K562 (cell line): Measurements from ENCODE around the gene MEIS2. TPM values are rescaled to one million over a fixed set of nuclear protein-coding genes. Genes with fewer than 3 reads are reported as not detected.

Experiments
- ATAC-seq: fragments of 200-7000 bp; cut with Tn5 transposase; 3 replicates; pipeline ENCODE4 v1.9.1; 2020; ENCODE audit warnings: moderate library complexity
- BruUV-seq: library from RNA; stranded (reverse); fragments of 400-500 nt; replicated peaks from 2 replicates; lab custom pipeline; 2021; lab: Mats Ljungman, UMichigan
- CTCF ChIA-PET: fragments of 300-600 bp; formaldehyde crosslinking; extraction: SDS; loops from one replicate; lab custom pipeline; 2021; ENCODE audit warnings: low intra/inter-chr PET ratio; lab: Yijun Ruan, JAX
- POLR2A ChIA-PET: fragments of 300-600, 350-650 bp; sonication (Branson Sonifier 250); formaldehyde crosslinking; extraction: SDS; loops from one replicate; lab custom pipeline; 2021; ENCODE audit warnings: antibody characterized with exemption, inconsistent platforms; lab: Yijun Ruan, JAX
- DNase-seq, 4 experiments: peaks; one replicate each; pipeline versions ENCODE4 v3.0.0 to v3.0.0-alpha.2; 2011 to 2018; ENCODE audit warnings: low spot score in 3 of 4, mixed read lengths in 3 of 4; ENCODE audit errors: extremely low read depth in 1 of 4
- FAIRE-seq: peaks from 2 replicates; lab custom pipeline; 2011; peaks lifted over from hg19 to GRCh38; lab: Jason Lieb, UNC
- H2AFZ ChIP-seq: 2 replicates; pipeline ENCODE4 v1.6.0; 2011; ENCODE audit warnings: low read depth, low read length, control low read depth, inconsistent platforms
- H3K27ac ChIP-seq: fragments of 200-600 bp; 3 replicates; pipeline ENCODE4 v1.8.0; 2011; ENCODE audit warnings: low read depth, mild to moderate bottlenecking, control low read depth, inconsistent platforms, low read length, moderate library complexity, mixed read lengths; ENCODE audit errors: extremely low read depth
- H3K27me3 ChIP-seq, 2 experiments: fragments of 300-600 bp in 1 of 2; 2 replicates in 1 of 2; 3 replicates in 1 of 2; pipeline versions ENCODE4 v1.6.0 to v1.8.0; 2011; ENCODE audit warnings: inconsistent platforms in 2 of 2, low read length in 2 of 2, mild to moderate bottlenecking in 1 of 2, mixed read lengths in 1 of 2, moderate library complexity in 1 of 2; ENCODE audit not compliant: control insufficient read depth in 2 of 2, insufficient read depth in 2 of 2
- H3K36me3 ChIP-seq: fragments of 300-600 bp; 3 replicates; pipeline ENCODE4 v1.8.0; 2011; ENCODE audit warnings: mild to moderate bottlenecking, low read length, inconsistent platforms; ENCODE audit not compliant: control insufficient read depth, insufficient read depth
- H3K4me1 ChIP-seq, 2 experiments: fragments of 200-600 bp in 1 of 2; replicated peaks in 1 of 2; 2 replicates in 1 of 2; 3 replicates in 1 of 2; pipeline versions ENCODE4 v1.5.1 to v1.8.0; 2011; ENCODE audit warnings: inconsistent platforms in 2 of 2, low read length in 2 of 2, mild to moderate bottlenecking in 1 of 2, mixed read lengths in 1 of 2, moderate library complexity in 1 of 2; ENCODE audit not compliant: control insufficient read depth in 2 of 2, insufficient read depth in 2 of 2
- H3K4me2 ChIP-seq: 2 replicates; pipeline ENCODE4 v1.6.1; 2011; ENCODE audit warnings: low read length, control low read depth, inconsistent platforms, mixed read lengths; ENCODE audit not compliant: insufficient read depth
- H3K4me3 ChIP-seq: fragments of 200-600 bp; sonication (generic), shearing (Covaris generic); 2 replicates; pipeline ENCODE4 v1.5.1; 2016; ENCODE audit warnings: control low read depth, inconsistent platforms
- H3K79me2 ChIP-seq: fragments of 200-600 bp; 3 replicates; pipeline ENCODE4 v1.8.0; 2011; ENCODE audit warnings: low read length, inconsistent platforms; ENCODE audit not compliant: control insufficient read depth, insufficient read depth
- H3K9ac ChIP-seq, 2 experiments: 2 replicates each; pipeline versions ENCODE4 v1.6.0 to v1.6.1; 2011; ENCODE audit warnings: low read depth in 2 of 2, low read length in 2 of 2, control low read depth in 1 of 2, inconsistent platforms in 1 of 2, mild to moderate bottlenecking in 1 of 2, mixed read lengths in 1 of 2; ENCODE audit not compliant: insufficient read depth in 1 of 2
- H3K9me1 ChIP-seq: one replicate; pipeline ENCODE4 v1.6.0; 2011; ENCODE audit warnings: inconsistent platforms, mild to moderate bottlenecking, low read length, moderate library complexity; ENCODE audit not compliant: control insufficient read depth, insufficient read depth
- H3K9me3 ChIP-seq: replicated peaks from 2 replicates; pipeline ENCODE4 v1.5.1; 2011; ENCODE audit warnings: low read depth, low read length, inconsistent platforms; ENCODE audit not compliant: control insufficient read depth, insufficient read depth
- H4K20me1 ChIP-seq: replicated peaks from 2 replicates; pipeline ENCODE4 v1.6.1; 2011; ENCODE audit warnings: low read length, inconsistent platforms, mixed read lengths; ENCODE audit not compliant: control insufficient read depth, insufficient read depth
- C11orf30 ChIP-seq: fragments of 450-650 bp; IDR thresholded peaks from 2 replicates; pipeline ENCODE4 v1.6.1; 2016; ENCODE audit warnings: low read depth, mild to moderate bottlenecking
- CREB1 ChIP-seq, 2 experiments: sonication (generic) in 1 of 2; formaldehyde crosslinking in 1 of 2; IDR thresholded peaks; 2 replicates each; pipeline versions ENCODE4 v1.6.1 to v1.8.0; 2012 to 2022; ENCODE audit warnings: inconsistent platforms in 1 of 2, mild to moderate bottlenecking in 1 of 2, missing genetic modification reagents in 1 of 2, moderate library complexity in 1 of 2
- HLTF ChIP-seq: fragments of 450-650 bp; IDR thresholded peaks from 2 replicates; pipeline ENCODE4 v1.6.1; 2016
- MYBL2 ChIP-seq, 2 experiments: fragments of 450-650 bp in 1 of 2; sonication (generic) in 1 of 2; formaldehyde crosslinking in 1 of 2; IDR thresholded peaks; 2 replicates each; pipeline versions ENCODE4 v1.6.1 to v1.8.1; 2017 to 2022; ENCODE audit warnings: borderline replicate concordance in 1 of 2, inconsistent platforms in 1 of 2, low read depth in 1 of 2, mild to moderate bottlenecking in 1 of 2, missing genetic modification reagents in 1 of 2, moderate library complexity in 1 of 2
- PBX2 ChIP-seq, 2 experiments: IDR thresholded peaks in 1 of 2; conservative IDR thresholded peaks in 1 of 2; 2 replicates each; pipeline ENCODE4 v1.6.1; 2016; ENCODE audit warnings: low read depth in 2 of 2, mild to moderate bottlenecking in 1 of 2, missing compliant biosample characterization in 1 of 2, missing genetic modification characterization in 1 of 2, moderate library complexity in 1 of 2
- RCOR1 ChIP-seq, 2 experiments: IDR thresholded peaks; 2 replicates each; pipeline ENCODE4 v1.6.1; 2012; ENCODE audit warnings: low read depth in 2 of 2, low read length in 2 of 2, borderline replicate concordance in 1 of 2, improper control_type of control experiment in 1 of 2
- XRCC5 ChIP-seq: fragments of 200-400 bp; formaldehyde crosslinking; IDR thresholded peaks from 2 replicates; pipeline ENCODE4 v1.6.1; 2017; ENCODE audit warnings: low read depth, mild to moderate bottlenecking, low read length
- ZBTB1 ChIP-seq: sonication (generic); formaldehyde crosslinking; IDR thresholded peaks from 2 replicates; pipeline ENCODE4 v1.8.1; 2023; ENCODE audit warnings: missing genetic modification reagents, low read depth, mild to moderate bottlenecking, borderline replicate concordance
- ZNF217 ChIP-seq: sonication (generic); formaldehyde crosslinking; IDR thresholded peaks from 2 replicates; pipeline ENCODE4 v1.8.0; 2022; ENCODE audit warnings: mild to moderate bottlenecking, missing genetic modification reagents
- WGBS: fragments of 100-300 bp; shearing (Covaris generic); methylation state at CpG from one replicate; pipeline ENCODE4 v1.1.6; 2016; ENCODE audit warnings: low coverage, mixed read lengths; ENCODE audit not compliant: insufficient coverage; ENCODE audit errors: missing lambda C conversion rate; 5-methylcytosine and 5-hydroxymethylcytosine counted together
- in situ Hi-C: fragments of 300-500 bp; cut with MboI; formaldehyde crosslinking; loops from 4 replicates; pipeline ENCODE4 v1.15.0; 2018; ENCODE audit warnings: inconsistent platforms, mixed read lengths
- intact Hi-C: fragments of 100-400 bp; cut with micrococcal nuclease; formaldehyde crosslinking; loops from 2 replicates; pipeline ENCODE4 v1.14.2; 2022
- polyA plus RNA-seq, 8 experiments: library from polyadenylated mRNA; depleted of rRNA in 4 of 8; stranded (reverse) in 5 of 8; unstranded in 3 of 8; fragments of >200 nt; fragmentation: Nextera tagmentation in 2 of 8; fragmentation: Illumina TruSeq in 1 of 8; extraction: Ambion mirVana in 2 of 8; extraction: Trizol in 1 of 8; gene quantifications; 2 replicates each; pipeline versions ENCODE4 v1.2.1 to v1.2.3, GENCODE V29; 2011 to 2014; ENCODE audit warnings: inconsistent platforms in 1 of 8, missing spikeins in 1 of 8
- total RNA-seq, 7 experiments: library from RNA; depleted of rRNA in 6 of 7; stranded (reverse); fragments of >200 nt in 6 of 7; fragmentation: Illumina TruSeq in 2 of 7; extraction: Trizol in 2 of 7; gene quantifications; 2 replicates each; pipeline versions ENCODE4 v1.2.1 to v1.2.3, GENCODE V29; 2011 to 2021; ENCODE audit warnings: low replicate concordance in 1 of 7

Gene MEIS2
- total and polyA plus RNA-seq, 9 of the 15 experiments (the other 6 are each of a cell fraction or from before 2014, with no cell fraction given), result 7.5 to 64.2 (median 22.3) TPM

- Histone ChIP-seq H3K9ac (no peak overlapping the region), H3K27ac (no peak overlapping the region), H3K9me1 (no peaks in the 10 kb centered on the region), H3K9me3 (peaks cover 7% of the 10 kb centered on the region), H3K27me3 (no peaks in the 10 kb centered on the region), H4K20me1 (no peaks in the 10 kb centered on the region), H3K36me3 (peaks cover 32% of the 10 kb centered on the region; the same call in 2 of the 3 replicates), H3K4me2 (no peak overlapping the region), H3K4me3 (no peak overlapping the region), H2AFZ (no peak overlapping the region), H3K4me1 (no peaks in the 10 kb centered on the region), H3K79me2 (no peaks in the 10 kb centered on the region; the same call in 2 of the 3 replicates)
- CTCF ChIA-PET, result no interaction called here
- 87% methylated on average over 5 of the region's 5 CpGs for WGBS
- POLR2A ChIA-PET, result interaction anchor here (0.6 to 0.7 kb wide), 2 partner anchors 170 to 1863 kb away, joined by 3 read pairs; no protein-coding TSS in a partner anchor
- ATAC-seq (no peak), DNase-seq (no peak), FAIRE-seq (no peak)
- in situ Hi-C loops, result no loop called here
- TF ChIP-seq RCOR1 (IDR thresholded peaks at IDR 0.05; ENCODE audit: borderline replicate concordance in 1 of 2, low read depth in 2 of 2, low read length in 2 of 2) (no peak), C11orf30 (no peak), HLTF (no peak), ZNF217 (CRISPR knock-in tag) (no peak), XRCC5 (no peak), CREB1 (IDR thresholded peaks at IDR 0.05) (no peak), CREB1 (CRISPR knock-in tag; IDR thresholded peaks at IDR 0.05) (no peak), ZBTB1 (CRISPR knock-in tag) (no peak), MYBL2 (IDR thresholded peaks at IDR 0.05; ENCODE audit: low read depth) (no peak), MYBL2 (CRISPR knock-in tag; IDR thresholded peaks at IDR 0.05; ENCODE audit: borderline replicate concordance) (no peak), PBX2 (CRISPR knock-in tag; IDR thresholded peaks at IDR 0.05; ENCODE audit: low read depth) (no peak), PBX2 (tag; conservative IDR thresholded peaks at IDR 0.05; ENCODE audit: low read depth) (no peak)
- intact Hi-C loops, result no loop called here
- no TSS peak for BruUV-seq
These were observed 175.3 kb downstream of the MEIS2 start for GRCh38 chr15:36925049-36925448.
